Measurements from ENCODE around the gene CMTM8.

GRCh38 chr3:32406486-32407408 is 168.3 kb downstream of the CMTM8 start:
- no peak for TF ChIP-seq ZNF462 (CRISPR knock-in tag; IDR thresholded peaks at IDR 0.05)
- TF ChIP-seq EZH2phosphoT487 (IDR thresholded peaks at IDR 0.05; ENCODE audit: unreplicated experiment): no peak
- TF ChIP-seq CTCF (conservative IDR thresholded peaks at IDR 0.05; ENCODE audit: low read depth in 2 of 2): no peak
- no peak for TF ChIP-seq NANOG (IDR thresholded peaks at IDR 0.05; ENCODE audit: borderline replicate concordance)
- TF ChIP-seq JUNB (IDR thresholded peaks at IDR 0.05; ENCODE audit: unreplicated experiment): no peak
- no peak for TF ChIP-seq EZH2 (IDR thresholded peaks at IDR 0.05; ENCODE audit: low read depth, unreplicated experiment)
- no peak for TF ChIP-seq CREB1 (CRISPR knock-in tag; IDR thresholded peaks at IDR 0.05; ENCODE audit: low read depth)
